NCI-H82 treated with DMSO at 0.1 percent for 48 hours (cell line): ENCODE measurements around the gene INSYN1.
A peak's percentile ranks its signal among the peaks of the same experiment; 100 is the strongest.
"Not testable (repeated sequence)": the region's sequence is repeated elsewhere in the genome, so short reads cannot be mapped to it uniquely, and the experiment has no call there.

Source experiments
- DNase-seq: peaks from one replicate; lab custom pipeline; 2025; ENCODE audit not compliant: unreplicated experiment; lab: John Stamatoyannopoulos, UW

Gene INSYN1

DNA sequence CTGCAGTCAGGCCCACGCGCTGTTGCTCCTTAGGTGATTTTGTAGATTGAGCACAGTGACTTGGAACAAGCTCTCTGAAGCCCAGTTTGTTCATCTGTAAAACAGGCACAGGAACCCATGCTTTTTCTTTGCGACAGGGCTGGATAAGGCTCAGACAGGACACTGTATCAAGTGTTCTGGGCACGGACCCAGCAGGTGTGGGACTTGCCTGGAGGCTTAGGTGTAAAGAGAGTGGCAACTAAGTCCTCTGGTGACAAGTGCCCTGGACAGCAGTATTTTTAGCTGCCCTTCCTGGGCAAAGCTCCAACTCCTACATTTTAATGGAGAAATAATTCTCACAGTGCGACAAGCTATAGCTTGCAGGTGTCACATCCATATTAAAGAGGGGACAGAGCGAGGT, 36.7 kb downstream of the INSYN1 start:
- DNase-seq = no peak

DNA sequence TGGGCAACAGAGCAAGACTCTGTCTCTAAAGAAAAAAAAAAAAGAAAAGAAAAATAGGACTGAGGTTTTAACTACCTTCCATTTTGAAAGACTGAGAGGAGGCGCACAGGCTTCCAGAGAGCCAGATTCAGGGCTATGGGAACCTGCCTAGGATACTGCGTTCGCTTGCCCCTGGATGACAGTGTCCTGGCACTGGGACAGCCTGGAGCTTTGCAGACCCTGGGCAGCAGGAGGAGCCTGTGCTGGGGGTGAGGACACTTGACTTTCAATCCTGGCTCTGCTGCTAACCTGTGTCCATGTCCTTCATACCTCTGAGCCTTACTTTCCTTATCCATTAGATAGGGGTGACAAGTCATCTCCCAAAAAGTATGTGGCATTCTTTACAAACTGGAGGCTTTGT, 37.7 kb downstream of the INSYN1 start:
- DNase-seq = no peak

DNA sequence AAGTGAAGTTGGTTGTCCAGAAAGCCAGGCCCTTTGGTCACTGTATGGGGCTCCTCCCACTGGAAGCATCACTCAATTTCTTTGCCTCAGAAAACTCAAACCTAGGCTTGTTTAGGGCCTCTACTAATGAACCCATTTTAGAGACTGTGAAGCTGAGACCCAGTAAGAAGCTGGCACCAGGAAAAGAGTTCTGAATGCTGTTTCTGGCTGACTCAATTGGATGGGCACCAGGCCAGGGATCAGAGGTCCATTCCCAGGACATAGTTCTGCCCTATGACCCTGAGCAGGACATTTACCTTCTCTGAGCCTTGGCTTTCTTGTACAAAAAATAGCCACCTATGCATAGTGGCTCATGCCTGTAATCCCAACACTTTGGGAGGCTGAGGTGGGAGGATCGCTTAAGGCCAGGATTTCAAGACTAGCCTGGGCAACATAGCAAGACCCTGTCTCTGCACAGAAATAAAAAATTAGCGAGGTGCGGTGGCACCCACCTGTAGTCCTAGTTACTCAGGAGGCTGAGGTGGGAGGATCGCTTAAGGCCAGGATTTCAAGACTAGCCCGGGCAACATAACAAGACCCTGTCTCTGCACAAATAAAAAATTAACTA, 38.4 kb downstream of the INSYN1 start:
- DNase-seq = no peak

DNA sequence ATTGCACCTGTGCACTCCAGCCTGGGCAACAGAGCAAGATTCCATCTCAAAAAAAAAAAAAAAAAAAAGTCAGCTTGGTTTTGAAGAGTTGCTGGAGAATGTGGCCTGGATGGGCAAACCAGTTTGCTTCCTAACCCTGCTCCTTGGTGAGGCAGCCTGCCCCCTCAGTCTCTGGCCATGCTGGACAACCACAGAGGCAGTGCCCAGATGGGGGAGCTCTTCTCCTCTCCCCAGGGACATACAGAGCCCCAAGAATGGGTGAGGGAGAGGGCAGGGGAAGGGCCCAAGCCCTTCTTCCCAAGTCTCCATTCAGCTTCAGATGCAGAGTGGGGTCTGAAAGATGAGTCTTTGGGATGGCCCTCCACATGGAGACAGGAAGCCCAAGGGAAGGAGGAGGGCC, 41.0 kb downstream of the INSYN1 start:
- no peak for DNase-seq

DNA sequence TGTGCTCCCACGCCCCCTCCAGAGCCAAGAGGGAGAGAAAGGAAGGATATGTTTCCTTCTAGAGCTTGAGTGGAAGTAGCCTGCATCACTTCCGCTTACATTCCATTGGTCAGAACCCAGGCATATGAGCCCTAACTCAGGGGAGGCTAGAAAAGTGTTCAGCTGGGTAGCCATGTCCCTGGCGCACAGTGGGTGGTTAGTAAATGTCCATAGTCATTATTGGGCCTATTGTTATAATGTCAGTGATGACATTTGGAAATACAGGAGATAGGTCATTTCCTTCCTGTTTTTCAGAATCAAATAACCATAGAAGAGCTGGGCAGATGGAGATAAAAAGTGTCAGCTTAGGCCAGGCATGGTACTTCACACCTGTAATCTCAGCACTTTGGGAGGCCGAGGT, 41.6 kb downstream of the INSYN1 start:
- DNase-seq = no peak

DNA sequence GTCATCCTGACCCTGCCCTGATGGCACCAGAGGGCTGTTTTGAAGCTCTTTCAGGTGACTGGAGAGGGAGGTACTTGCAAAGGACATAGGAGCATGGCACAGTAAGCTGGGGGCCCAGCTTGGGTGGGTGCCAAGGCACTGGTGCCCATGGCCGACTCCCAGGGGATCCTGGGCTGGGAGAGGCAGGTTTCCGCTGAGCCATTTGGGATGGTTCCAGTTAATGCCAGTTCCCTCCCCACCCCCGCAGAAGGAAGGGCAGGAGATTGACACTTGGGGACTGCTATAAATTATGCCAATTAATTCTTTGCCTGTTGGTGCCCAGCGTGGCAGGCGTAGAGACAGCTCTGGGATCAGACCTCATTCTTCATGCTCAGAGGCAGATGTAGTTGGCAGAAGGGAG, 42.8 kb downstream of the INSYN1 start:
- no peak for DNase-seq

DNA sequence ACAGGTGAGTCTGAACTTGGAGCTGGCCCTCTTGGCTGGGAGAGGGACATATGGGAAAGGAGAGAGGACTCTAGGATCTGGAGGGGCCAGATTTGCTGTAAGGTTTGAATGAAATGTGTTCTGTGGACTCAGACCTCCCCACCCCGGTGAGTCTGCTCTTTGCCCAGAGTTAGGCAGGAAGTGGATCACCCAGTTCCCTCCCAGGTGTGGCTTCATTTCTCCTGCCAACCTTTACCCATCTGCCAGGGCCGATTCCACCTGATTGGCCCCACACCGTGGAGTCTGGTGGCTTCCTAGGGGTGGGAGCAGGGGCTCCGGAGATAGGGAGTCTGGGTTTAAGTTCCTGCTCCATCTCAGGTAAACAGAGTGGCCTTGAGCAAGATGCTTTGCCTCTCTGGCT, 43.5 kb downstream of the INSYN1 start:
- DNase-seq = no peak

DNA sequence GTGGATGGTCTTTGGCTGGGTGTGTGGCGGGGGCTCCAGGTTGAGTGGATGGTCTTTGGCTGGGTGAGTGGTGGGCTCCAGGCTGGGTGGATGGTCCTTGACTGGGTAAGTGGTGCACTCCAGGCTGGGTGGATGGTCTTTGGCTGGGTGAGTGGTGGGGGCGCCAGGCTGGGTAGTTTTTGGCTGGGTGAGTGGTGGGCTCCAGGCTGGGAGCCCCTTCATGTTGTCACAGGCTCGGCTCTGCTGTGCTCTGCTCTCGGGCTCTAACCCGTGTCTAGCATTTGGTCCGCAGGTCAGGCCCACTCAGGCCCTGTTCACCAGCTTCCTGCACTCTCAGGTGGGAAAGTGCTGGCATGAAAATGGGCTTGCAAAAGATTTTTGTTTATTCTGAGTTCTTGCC, 43.9 kb downstream of the INSYN1 start:
- no peak for DNase-seq

DNA sequence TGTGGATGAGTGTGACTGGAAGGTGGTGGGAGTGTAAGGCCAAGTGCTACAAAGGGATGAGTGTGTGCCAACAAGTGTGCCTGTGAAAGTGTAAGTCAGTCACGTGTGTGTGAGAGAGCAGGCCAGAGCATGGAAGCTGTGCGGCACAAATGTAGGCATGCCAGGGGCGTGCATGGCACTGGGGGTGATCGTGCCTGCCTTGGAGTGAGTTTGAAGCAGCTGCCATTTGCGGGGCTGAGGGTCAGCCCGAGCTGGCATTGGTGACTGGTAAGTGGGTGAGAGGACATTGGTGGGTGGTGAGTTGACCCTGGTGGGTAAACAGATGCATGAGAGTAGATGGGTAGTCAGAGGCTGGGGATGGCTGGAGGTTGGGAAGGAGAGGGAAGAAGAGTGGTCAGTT, 44.5 kb downstream of the INSYN1 start:
- DNase-seq = no peak

DNA sequence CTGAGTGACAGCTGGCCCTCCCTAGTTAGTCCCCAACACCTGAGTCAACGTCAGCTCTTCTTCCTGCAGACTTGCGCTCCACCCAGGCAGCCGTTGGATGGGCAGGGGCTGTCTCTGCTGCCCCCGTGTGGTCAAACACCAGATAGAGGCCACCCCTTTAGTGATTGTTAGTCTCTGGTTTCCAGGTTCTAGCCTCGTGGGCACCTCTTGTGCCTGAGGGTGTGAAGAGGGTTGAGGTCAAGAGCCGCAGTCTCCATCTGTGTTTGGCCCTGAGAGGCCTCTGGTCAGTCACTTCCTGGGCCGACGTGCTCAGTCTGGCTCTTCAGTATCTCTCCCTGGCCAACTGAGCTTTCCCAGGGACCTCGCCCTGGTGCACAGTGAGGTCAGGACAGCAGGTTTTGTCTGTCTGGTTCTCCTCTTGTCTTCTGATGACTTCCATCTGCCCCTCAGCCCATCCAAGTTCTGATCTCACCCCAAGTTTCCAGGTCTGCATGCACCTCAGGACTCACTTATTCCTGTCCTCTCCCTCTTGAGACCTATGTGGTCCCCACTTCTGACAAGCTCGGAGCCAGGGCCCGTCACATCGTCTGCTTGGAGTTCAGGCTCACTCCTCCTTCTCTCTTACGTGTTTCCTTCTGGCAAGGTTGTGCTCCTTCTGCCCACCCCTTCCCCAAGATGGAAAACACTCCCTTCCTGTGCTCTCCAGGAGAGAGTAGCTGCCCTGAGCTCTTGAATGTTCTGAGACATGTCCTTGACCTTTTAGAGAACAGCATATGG, 48.1 kb downstream of the INSYN1 start:
- DNase-seq = no peak

DNA sequence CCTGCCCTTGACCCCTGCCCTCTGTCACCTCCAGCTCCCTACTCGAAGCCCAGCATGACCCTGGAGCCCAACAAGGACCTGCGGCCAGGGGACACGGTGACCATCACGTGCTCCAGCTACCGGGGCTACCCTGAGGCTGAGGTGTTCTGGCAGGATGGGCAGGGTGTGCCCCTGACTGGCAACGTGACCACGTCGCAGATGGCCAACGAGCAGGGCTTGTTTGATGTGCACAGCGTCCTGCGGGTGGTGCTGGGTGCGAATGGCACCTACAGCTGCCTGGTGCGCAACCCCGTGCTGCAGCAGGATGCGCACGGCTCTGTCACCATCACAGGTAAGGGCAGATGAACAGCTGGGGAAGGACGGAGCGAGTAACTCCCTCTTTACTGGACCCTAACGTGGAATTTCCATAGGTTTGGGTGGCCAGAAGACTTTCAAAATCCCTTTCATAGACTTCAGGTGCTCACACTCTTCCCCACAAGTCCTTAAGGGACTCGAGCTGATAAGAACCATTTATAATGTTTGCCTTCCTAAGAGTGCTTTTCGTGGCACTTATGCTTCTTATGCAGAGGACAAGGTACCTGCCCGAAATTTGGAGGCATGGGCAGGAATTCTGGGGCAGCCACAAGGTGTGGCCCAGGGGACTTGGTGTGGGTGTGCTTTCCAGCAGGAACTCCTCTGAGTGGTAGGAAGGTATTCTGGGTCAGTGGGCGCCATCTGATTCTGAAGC, 48.8 kb downstream of the INSYN1 start:
- not testable (repeated sequence) for DNase-seq

DNA sequence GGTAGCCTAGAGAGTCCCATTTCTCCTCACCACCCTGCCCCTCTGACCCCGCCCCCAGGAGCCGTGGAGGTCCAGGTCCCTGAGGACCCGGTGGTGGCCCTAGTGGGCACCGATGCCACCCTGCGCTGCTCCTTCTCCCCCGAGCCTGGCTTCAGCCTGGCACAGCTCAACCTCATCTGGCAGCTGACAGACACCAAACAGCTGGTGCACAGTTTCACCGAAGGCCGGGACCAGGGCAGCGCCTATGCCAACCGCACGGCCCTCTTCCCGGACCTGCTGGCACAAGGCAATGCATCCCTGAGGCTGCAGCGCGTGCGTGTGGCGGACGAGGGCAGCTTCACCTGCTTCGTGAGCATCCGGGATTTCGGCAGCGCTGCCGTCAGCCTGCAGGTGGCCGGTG, 49.5 kb downstream of the INSYN1 start:
- DNase-seq = not testable (repeated sequence)

DNA sequence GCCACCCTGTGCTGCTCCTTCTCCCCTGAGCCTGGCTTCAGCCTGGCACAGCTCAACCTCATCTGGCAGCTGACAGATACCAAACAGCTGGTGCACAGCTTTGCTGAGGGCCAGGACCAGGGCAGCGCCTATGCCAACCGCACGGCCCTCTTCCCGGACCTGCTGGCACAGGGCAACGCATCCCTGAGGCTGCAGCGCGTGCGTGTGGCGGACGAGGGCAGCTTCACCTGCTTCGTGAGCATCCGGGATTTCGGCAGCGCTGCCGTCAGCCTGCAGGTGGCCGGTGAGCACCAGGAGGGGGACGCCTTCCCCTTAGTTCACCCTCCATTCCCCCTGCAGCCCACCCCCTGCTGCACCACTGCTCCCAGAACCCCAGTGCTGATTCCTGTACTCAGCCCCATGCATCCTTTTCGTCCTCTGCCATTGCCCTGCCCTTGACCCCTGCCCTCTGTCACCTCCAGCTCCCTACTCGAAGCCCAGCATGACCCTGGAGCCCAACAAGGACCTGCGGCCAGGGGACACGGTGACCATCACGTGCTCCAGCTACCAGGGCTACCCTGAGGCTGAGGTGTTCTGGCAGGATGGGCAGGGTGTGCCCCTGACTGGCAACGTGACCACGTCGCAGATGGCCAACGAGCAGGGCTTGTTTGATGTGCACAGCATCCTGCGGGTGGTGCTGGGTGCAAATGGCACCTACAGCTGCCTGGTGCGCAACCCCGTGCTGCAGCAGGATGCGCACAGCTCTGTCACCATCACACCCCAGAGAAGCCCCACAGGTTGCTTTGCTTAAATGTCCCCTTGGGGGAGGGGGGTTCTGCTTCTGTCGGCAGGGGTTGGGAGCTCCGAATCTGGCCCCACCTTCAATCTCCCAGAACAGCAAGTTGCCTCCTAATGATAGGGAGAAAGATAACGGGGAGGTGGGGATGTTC, 50.6 kb downstream of the INSYN1 start:
- not testable (repeated sequence) for DNase-seq

DNA sequence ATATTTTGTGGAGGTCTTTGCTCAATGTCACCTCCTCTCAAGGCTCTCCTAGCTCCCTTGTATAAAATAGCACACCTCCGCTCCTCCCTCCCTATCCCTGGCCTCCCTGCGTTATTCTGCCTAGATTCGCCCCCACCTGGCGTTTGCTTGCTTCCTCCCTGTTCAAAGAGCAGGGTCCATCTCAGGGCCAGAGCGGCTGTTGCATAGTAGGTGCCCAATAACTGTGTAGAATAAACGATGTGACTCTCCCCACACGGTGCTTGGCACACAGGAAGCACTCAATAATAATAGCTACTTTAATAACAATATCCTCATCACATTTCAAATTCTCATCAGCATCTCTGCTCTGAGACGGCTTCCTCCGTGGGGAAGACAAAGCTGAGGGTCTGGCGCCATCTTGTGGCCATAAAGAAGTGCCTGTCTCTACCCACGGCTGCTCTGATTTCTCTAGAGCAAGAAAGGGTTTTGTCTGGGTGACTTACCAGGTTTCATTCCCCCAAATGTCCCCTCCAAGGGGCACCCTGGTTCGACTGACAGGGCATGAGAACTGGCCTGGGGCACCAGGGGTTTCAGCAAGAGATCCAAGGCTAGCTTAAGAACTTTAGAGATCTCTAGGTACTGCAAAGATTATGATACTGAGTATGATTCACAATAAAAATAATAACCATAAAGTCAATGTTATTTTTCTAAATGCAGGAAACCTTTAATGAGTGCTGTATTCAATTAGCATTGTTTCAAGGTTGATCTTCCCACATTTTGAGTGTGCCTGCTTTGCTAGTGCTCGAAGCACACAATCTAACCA, 52.9 kb downstream of the INSYN1 start:
- DNase-seq = peak; percentile 32

DNA sequence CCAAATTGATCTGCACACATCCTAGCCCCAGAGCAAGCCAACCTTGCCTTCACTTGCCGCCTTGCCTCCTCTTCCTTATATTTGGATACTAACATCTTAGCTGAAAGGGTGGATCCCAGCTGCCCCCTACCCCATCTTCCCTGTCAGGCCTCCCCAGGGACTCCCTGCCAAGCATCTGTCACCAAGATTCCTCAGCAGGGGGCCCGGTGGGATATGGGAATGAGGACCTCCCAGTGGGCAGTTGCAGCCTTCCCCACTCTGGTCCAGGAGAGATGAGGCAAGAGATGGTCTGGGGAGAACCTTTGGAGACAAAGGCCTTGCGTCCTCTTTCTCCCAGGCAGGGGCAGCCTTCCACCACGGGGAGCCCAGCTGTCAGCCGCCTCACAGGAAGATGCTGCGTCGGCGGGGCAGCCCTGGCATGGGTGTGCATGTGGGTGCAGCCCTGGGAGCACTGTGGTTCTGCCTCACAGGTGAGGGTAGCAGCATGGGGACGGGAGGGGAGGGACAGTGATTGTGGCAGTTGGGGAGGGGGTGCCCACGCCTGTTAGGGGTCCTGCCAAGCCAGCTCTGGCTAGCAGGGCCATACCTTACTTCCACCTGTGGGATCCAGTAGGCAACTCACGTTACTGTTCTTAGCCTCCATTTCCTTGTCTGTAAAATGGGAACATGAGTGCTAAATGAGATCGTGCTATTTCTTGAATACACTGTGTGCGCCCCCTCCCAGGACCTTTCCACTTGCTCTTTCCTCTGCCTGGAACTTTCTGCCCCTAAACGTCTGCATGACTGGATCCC, 53.7 kb downstream of the INSYN1 start:
- DNase-seq = no peak

DNA sequence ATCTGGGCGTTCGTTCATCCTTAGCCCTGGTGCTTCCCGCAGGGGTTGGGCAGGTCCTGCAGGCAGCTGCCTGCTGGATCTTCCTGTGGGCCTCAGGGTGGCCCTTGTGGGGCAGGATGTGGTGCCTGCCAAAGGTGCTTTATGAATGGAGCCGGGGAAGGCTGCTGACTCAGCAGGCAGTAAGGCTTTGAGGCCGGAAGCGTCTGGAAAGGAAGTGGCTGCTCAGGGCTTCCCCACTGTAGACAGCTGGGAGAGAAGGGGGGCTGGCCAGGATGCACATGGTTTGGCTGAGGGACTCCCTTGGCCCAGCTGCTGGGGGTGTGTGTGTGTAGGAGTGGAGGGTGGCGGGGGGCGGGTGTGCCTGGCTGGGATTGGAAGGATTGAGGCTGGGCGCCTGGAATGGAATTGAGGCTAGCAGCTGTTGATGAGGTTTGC, 56.1 kb downstream of the INSYN1 start:
- DNase-seq = peak; percentile 75

DNA sequence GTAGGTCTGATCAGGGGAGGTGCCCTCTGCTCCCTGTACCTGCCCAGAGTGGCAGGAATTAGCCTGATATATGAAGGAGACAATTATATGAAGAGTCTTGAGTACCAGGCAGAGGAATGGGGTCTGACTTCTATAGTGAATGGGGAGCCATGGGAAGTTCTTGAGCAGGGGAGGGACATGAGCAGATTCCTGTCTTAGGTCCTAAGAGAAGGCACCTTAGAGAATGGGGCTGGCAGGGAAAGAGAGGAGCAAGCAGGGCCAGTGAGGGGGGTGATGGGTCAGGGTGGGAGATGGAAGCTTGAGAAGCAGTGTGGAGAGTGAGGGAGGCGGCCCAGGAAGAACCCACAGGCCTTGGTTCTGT, 56.5 kb downstream of the INSYN1 start:
- DNase-seq = no peak

DNA sequence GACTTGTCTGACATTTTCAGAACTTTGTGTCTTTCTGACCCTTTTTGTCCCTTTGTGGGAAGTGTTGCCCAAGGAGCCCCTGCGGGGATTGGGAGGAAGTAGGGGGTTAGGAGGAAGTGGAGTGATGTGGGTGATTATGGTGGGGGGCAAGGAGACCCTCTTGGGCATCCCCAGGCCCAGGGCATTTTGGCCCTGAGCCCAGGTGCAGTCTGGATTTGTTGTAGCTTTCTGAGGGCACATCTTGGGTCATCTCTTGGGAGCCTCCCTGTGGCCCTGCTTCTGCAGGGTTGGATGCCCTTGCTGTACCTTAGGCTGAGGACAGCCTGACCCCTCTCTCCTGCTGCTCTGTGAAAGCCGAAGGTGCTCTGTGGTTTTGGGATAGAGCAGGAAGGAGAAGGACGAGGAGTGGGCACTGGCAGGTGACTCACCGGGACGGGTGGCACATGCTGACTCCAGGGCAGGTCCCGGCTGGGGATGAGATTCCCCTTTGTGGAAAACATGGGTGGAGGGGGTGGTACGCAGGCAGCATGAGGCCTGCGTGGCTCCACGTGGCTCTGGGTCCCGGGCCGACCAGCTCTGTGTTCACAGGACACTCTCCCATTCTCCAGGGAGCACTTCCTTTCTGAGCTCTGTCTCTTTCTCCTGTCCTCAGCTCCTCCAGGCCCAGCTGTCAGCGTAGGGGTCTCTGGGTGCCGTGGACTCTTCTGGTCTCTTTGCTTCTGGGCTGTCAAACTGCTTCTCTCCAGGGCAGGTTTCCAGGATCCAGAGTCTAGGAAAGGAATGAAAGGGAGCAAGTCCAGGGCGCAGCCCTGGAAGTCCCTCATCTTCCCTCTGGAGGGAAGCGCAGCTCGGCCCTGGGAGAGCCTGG, 57.1 kb downstream of the INSYN1 start:
- DNase-seq = no peak

DNA sequence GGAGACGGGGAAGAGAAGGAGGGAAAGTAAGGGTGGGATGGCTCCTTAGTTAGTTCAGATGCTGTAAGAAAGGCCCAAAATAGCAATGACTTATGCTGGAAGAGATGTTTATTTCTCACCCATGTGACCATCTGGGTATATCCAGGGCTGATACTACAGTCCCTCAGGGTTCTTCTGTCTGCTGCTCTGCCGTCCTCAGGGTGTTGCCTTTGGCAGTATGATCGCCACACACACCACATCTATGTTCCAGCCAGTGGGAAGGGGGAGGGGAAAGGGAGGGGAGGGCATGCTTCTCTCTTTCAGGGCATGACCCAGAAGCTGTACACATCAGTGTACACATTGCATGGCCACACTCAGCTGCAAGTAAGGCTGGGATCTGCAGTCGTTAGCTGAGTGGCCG, 58.7 kb downstream of the INSYN1 start:
- DNase-seq = no peak
